Muscle layer of colon (tissue), 2 donors: ENCODE results near the gene MSANTD1.

ENCODE experiments used
- H3K27ac ChIP-seq: one replicate; pipeline ENCODE4 v1.7.0; 2013; ENCODE audit warnings: low read depth, mild to moderate bottlenecking, low read length, moderate library complexity
- H3K27me3 ChIP-seq, 2 donors: one replicate each; pipeline ENCODE4 v1.7.0; 2013; ENCODE audit warnings: low read length in 2 of 2, mild to moderate bottlenecking in 2 of 2; ENCODE audit not compliant: insufficient read depth in 2 of 2, control insufficient read depth in 1 of 2
- H3K36me3 ChIP-seq: one replicate; pipeline ENCODE4 v1.7.0; 2013; ENCODE audit warnings: mild to moderate bottlenecking, low read length; ENCODE audit not compliant: insufficient read depth
- H3K4me1 ChIP-seq: one replicate; pipeline ENCODE4 v1.7.0; 2013; ENCODE audit warnings: mild to moderate bottlenecking, low read length; ENCODE audit not compliant: insufficient read depth
- H3K4me3 ChIP-seq, 2 donors: one replicate each; pipeline ENCODE4 v1.7.0; 2013; ENCODE audit warnings: low read length in 2 of 2, low read depth in 1 of 2, mild to moderate bottlenecking in 1 of 2, moderate library complexity in 1 of 2
- H3K9ac ChIP-seq: one replicate; pipeline ENCODE4 v1.7.0; 2013; ENCODE audit warnings: low read length
- H3K9me3 ChIP-seq: one replicate; pipeline ENCODE4 v1.7.0; 2013; ENCODE audit warnings: mild to moderate bottlenecking, low read length
- donor health status: abdominal sarcoma.
- donor health status: Adenocarcinoma of cecum.

MSANTD1 gene

DNA sequence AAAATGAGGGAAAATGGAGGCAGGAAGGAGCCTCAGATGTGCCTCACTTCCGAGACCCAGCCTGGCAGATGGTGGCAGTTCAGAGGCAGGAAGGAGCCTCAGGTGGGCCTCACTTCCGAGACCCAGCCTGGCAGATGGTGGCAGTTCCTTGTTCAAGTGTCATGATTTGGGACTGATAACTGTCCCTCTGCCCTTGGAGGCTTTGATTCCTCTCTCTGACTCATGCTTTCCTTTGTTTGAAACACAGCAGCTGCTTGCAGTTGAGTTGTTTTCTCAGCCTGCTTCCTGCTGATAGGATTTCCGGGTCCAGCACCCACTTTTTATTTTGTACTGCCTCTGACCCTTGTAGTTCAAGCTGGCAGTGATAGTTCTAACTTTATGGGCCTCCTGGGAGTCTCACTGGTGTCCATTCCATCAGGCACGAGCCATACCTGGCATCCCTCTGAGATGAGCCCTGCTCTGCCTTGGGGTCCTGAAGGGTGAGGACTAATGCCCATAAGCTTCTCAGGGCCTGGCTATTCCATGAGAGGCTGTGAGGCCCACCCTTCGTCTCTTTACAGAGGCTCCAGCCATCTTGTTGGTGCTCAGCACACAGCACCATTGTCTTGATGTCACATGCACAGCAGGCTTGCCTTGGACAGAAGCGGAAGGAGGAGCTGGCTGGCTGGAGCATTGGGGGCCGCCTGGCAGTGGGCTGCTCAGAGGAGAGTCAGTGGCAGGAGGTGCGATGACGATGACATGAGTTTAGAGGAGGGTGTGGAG, 56.8 kb downstream of the MSANTD1 start:
- no peaks in the 10 kb centered on the region for H3K9me3 ChIP-seq
- no peak overlapping the region for H3K27ac ChIP-seq
- no peak overlapping the region for H3K9ac ChIP-seq
- H3K4me1 ChIP-seq: peaks cover 7% of the 10 kb centered on the region
- H3K4me3 ChIP-seq: no peak overlapping the region
- H3K27me3 ChIP-seq: no peaks in the 10 kb centered on the region
- no peaks in the 10 kb centered on the region for H3K36me3 ChIP-seq
